AG04449 (cell line): Measurements from ENCODE around the gene KLHL20.

Experiments used
- CTCF ChIA-PET: fragments of 350-600 bp; formaldehyde crosslinking; extraction: SDS; loops from one replicate; lab custom pipeline; 2021; ENCODE audit warnings: antibody characterized with exemption; lab: Yijun Ruan, JAX
- POLR2A ChIA-PET: fragments of 400-600, 350-600 bp; formaldehyde crosslinking; extraction: SDS; loops from one replicate; lab custom pipeline; 2020; ENCODE audit warnings: antibody characterized with exemption, inconsistent platforms; lab: Yijun Ruan, JAX
- DNase-seq: peaks from one replicate; pipeline ENCODE4 v3.0.0-alpha.2; 2010; ENCODE audit warnings: low read depth, low spot score
- H3K4me3 ChIP-seq: 2 replicates; pipeline ENCODE4 v1.5.1; 2011; ENCODE audit warnings: low read depth, mild to moderate bottlenecking, control low read depth, low read length
- TF ChIP-seq, protein P1 (sequence below): IDR thresholded peaks from one replicate; pipeline ENCODE4 v1.5.1; 2011; ENCODE audit warnings: mild to moderate bottlenecking, moderate library complexity, low read length, control low read depth, inconsistent platforms; ENCODE audit not compliant: insufficient read depth; ENCODE audit errors: missing control alignments

Gene KLHL20

DNA sequence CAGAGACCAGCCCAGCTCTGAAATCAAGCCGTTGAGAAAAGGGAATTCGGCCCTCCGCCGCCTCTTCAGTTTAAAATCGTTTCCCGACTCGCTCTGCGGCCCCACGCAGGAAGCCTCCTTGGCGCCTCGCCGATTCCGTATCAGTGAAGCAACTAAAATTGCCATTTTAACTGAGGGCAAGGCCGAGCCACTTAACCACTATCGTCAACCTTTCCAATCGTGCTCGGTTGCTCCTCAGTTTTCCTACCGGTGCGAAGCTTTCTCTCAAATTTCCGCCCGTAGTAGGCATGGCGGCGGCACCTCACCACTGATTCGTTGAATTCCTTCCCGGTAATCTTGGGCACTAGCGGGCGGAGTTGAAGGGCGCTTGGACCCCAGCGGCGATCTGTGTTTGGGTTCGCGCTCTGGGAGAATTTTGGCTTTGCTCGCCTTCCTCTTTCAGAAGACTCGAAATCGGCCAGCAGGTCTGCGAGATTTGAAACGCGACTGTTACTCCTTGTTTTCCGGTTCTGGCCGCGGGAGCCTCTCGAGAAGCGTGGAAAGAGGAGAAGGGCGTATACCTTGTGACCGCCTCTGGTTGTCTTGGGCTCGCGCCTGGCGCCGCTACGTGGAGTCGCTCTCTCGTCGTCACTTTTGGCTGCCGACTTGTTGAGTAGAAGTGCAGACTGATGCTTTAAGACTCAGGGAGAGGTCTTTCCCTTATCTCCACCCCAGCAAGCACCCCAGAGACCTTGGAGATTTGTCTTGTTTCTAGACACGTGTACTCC lies 109.7 kb downstream of the KLHL20 start, which contains the start of the genes CENPL and DARS2:
Gene CENPL, minus strand, starts transcription at position 569 of the 767 bp plus-strand sequence. CDS start 13,584 bp downstream, outside the sequence.
Gene DARS2, plus strand, starts transcription at position 359 of the 767 bp plus-strand sequence. CDS start 557 bp downstream, outside the sequence.
- TF ChIP-seq, protein P1, sequence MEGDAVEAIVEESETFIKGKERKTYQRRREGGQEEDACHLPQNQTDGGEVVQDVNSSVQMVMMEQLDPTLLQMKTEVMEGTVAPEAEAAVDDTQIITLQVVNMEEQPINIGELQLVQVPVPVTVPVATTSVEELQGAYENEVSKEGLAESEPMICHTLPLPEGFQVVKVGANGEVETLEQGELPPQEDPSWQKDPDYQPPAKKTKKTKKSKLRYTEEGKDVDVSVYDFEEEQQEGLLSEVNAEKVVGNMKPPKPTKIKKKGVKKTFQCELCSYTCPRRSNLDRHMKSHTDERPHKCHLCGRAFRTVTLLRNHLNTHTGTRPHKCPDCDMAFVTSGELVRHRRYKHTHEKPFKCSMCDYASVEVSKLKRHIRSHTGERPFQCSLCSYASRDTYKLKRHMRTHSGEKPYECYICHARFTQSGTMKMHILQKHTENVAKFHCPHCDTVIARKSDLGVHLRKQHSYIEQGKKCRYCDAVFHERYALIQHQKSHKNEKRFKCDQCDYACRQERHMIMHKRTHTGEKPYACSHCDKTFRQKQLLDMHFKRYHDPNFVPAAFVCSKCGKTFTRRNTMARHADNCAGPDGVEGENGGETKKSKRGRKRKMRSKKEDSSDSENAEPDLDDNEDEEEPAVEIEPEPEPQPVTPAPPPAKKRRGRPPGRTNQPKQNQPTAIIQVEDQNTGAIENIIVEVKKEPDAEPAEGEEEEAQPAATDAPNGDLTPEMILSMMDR: no peak
- POLR2A ChIA-PET: interaction anchor here (0.6 to 2.4 kb wide), 6 partner anchors 16 to 419 kb away, joined by 3 to 12 read pairs (median 3); partner anchors contain the start of genes GAS5 and ZBTB37
- peak within 1 kb of the TSS; percentile 97 for H3K4me3 ChIP-seq
- CTCF ChIA-PET: interaction anchor here (0.7 to 9.1 kb wide), 12 partner anchors 10 to 1082 kb away, joined by 3 to 69 read pairs (median 4); no protein-coding TSS in a partner anchor
- peak; percentile 90 for DNase-seq

DNA sequence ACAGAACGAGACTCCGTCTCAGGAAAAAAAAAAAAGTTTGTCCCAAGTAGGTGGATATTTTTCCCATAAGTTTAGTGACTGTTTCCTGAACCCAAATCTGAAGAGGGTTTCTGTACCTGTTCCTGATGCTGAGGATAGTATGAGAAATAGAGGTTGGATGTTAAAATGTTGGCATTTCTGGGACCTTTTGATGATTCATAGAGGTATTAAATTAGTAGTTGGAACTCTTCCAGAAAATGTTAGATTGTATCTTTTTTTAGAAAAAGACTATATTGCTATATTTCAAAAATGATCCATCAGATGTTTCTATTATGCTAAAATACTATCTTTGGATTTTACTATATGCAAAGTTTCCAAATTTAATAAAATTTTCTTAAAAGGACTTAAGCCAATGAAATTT lies 112.8 kb downstream of the KLHL20 start:
- ChIA-PET CTCF (interaction anchor here (1.7 to 9.1 kb wide), 2 partner anchors 397 to 403 kb away, joined by 4 to 69 read pairs; no protein-coding TSS in a partner anchor), POLR2A (no interaction called here)
- no peak for DNase-seq
- TF ChIP-seq, protein P1: no peak
- H3K4me3 ChIP-seq: no peak overlapping the region

DNA sequence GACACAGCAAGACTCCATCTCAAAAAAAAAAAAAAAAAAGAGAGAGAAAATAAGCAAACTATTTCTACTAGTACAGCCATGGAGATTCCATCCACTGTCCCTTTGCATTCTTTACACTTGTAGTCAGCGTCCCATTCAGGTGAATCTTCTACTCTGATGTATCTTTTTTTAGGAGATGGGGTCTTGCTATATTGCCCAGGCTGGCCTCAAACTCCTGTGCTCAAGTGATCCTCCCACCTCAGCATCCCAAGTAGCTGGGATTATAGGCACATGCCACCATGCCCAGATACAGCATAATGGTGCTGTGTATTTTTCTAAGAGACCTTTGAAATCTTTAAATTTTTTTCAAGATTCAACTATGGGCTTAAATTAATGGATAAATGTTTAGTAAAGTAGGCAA lies 118.0 kb downstream of the KLHL20 start:
- ChIA-PET POLR2A (no interaction called here), CTCF (no interaction called here)
- TF ChIP-seq, protein P1: no peak
- H3K4me3 ChIP-seq: no peak overlapping the region
- DNase-seq: no peak
